ENCODE measurements around the gene ADAMTSL1.

DNA sequence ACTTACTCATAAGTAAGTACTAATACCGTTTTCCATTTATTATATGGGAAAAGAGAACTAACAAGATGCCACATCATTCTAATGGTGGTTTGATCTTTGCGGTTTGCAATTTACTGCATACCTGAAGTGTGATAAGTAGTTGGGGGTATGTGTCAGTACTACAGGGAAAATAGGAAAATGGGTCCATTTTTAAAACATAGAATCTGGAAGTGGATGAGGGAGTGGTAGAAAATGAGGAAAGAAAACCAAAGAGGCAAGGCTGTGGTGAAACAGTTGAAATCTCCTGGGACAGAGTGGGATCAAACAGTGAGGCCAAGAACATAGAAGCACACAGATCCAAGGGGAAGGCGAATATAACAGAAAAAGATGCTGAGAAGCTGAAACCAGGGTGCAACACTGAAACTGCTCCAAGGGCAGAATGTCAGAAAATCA is 6.7 kb downstream of the ADAMTSL1 start:
- TF ChIP-seq EZH2 (IDR thresholded peaks at IDR 0.05; ENCODE audit: insufficient read depth, low read length) (no peak), CTCF (IDR thresholded peaks at IDR 0.05; ENCODE audit: insufficient read depth, low read depth, low read length) (no peak)

Measured in astrocyte (in vitro differentiated cells and primary cell).